GM12891 (cell line): Measurements from ENCODE around the gene FANCD2.
"Not testable (repeated sequence)": the region's sequence is repeated elsewhere in the genome, so short reads cannot be mapped to it uniquely, and the experiment has no call there.

Source experiments
- DNase-seq: peaks from one replicate; pipeline ENCODE4 v3.0.0; 2011; ENCODE audit warnings: low spot score; ENCODE audit not compliant: insufficient read length
- FAIRE-seq: peaks from 2 replicates; lab custom pipeline; 2011; peaks lifted over from hg19 to GRCh38; lab: Jason Lieb, UNC
- PAX5 ChIP-seq: IDR thresholded peaks from 2 replicates; pipeline ENCODE4 v1.6.1; 2011; ENCODE audit warnings: low read length, moderate library complexity, mild to moderate bottlenecking; ENCODE audit not compliant: insufficient read depth, severe bottlenecking
- POLR2A ChIP-seq: IDR thresholded peaks from 2 replicates; pipeline ENCODE4 v1.6.1; 2011; ENCODE audit warnings: low read depth, low read length, control low read depth
- POLR2AphosphoS5 ChIP-seq: IDR thresholded peaks from 2 replicates; pipeline ENCODE4 v1.6.1; 2011; ENCODE audit warnings: low read depth, low read length, control low read depth
- POU2F2 ChIP-seq: IDR thresholded peaks from 2 replicates; pipeline ENCODE4 v1.6.1; 2011; ENCODE audit warnings: low read depth, mild to moderate bottlenecking, control low read depth, low read length, moderate library complexity
- SPI1 ChIP-seq: IDR thresholded peaks from 2 replicates; pipeline ENCODE4 v1.6.1; 2011; ENCODE audit warnings: low read depth, low read length, control low read depth
- TAF1 ChIP-seq: IDR thresholded peaks from 2 replicates; pipeline ENCODE4 v1.6.1; 2011; ENCODE audit warnings: low read depth, low read length, control low read depth

The FANCD2 gene

GRCh38 chr3:10015461-10015904 is 10.8 kb upstream of the FANCD2 start:
- no peak for FAIRE-seq
- TF ChIP-seq SPI1 (no peak), TAF1 (no peak), POU2F2 (no peak), POLR2A (no peak), PAX5 (no peak), POLR2AphosphoS5 (no peak)
- DNase-seq, result no peak

- DNase-seq (no peak), FAIRE-seq (no peak)
- TF ChIP-seq TAF1 (no peak), POLR2AphosphoS5 (no peak), POLR2A (no peak), POU2F2 (no peak)
These were observed 8.5 kb upstream of the FANCD2 start for GRCh38 chr3:10017636-10018292.

DNA sequence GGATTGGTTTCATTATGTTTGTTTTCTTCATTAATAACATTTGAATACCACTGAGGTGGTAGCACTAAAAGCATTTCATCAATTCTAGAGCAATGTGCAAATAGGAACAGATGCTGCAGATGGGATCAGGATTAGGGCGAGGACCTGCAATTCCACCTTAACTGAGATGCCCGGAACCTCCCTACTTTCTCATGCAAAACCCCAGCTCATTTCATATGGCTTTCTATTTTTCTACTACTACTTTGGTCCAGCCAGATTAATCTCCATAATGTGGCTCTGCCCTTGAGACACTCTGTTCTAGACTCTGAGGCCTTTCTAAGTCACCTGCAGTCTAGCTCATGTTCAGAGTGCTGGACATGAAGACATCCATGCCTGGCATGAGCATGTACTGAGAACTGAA is 7.4 kb upstream of the FANCD2 start:
- peak; percentile 68 for FAIRE-seq

GRCh38 chr3:10019326-10019725 is 6.9 kb upstream of the FANCD2 start:
- TF ChIP-seq POLR2AphosphoS5, result no peak
- no peak for TF ChIP-seq PAX5
- no peak for TF ChIP-seq POU2F2
- no peak for TF ChIP-seq TAF1
- TF ChIP-seq POLR2A, result no peak
- TF ChIP-seq SPI1, result no peak
- DNase-seq, result no peak
- FAIRE-seq, result no peak

More for the DNA sequence above, 7.4 kb upstream of the FANCD2 start:
- DNase-seq, result not testable (repeated sequence)

- TF ChIP-seq POU2F2 (no peak), POLR2AphosphoS5 (no peak), TAF1 (no peak), POLR2A (no peak), PAX5 (no peak), SPI1 (no peak)
- no peak for FAIRE-seq
These were observed 4.1 kb upstream of the FANCD2 start for GRCh38 chr3:10021856-10022775.

GRCh38 chr3:10023587-10024310 is 2.5 kb upstream of the FANCD2 start:
- no peak for TF ChIP-seq POLR2A
- TF ChIP-seq PAX5, result no peak
- no peak for FAIRE-seq

More at GRCh38 chr3:10021856-10022775, 4.1 kb upstream of the FANCD2 start:
- no peak for DNase-seq

DNA sequence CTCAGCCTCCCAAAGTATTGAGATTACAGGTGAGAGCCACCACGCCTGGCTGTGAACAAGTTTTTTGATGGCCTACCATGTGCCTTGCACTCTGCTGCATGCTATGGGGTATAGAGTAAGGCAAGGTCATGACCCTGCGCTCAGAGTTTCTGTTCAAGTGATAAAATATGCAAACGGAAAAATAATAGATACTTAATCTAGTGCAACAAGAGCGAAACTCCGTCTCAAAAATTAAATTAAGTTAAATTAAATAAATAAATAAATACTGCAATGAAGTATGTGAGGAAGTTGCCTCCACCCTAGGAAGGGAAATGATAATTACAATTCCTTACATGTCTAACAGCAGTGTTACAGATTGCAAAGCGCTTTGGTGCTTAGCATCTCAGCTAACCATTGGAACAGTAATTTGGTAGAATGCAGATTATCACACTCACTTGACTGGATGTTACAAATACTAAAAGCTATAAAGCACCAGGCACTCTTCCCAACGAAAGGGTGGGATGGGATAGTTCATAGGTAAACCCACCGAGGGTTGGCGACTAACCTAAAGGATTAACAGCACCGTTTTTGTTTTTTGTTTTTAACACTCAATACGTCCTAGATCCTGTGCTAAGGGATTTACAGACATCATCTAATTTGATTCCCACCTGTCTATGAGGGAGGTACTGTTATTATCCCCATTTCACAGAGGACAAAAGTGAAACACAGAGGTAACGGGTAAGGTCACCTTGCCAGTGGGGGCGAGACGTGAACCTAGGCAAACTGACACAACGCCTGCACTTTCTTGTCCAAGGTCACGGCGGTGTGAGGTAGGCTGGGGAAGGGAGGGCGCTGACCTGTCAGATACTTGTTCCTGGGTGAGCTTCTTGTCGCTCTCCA is 793 bp upstream of the FANCD2 start:
- FAIRE-seq (no peak), DNase-seq (no peak)
- TF ChIP-seq SPI1, result no peak

More at GRCh38 chr3:10023587-10024310, 2.5 kb upstream of the FANCD2 start:
- no peak for DNase-seq

- TF ChIP-seq PAX5, result no peak
- no peak for TF ChIP-seq TAF1
- no peak for TF ChIP-seq SPI1
- no peak for TF ChIP-seq POU2F2
- TF ChIP-seq POLR2A, result no peak
- TF ChIP-seq POLR2AphosphoS5, result no peak
- DNase-seq (no peak), FAIRE-seq (no peak)
These were observed 14.8 kb downstream of the FANCD2 start for GRCh38 chr3:10041034-10041433.

DNA sequence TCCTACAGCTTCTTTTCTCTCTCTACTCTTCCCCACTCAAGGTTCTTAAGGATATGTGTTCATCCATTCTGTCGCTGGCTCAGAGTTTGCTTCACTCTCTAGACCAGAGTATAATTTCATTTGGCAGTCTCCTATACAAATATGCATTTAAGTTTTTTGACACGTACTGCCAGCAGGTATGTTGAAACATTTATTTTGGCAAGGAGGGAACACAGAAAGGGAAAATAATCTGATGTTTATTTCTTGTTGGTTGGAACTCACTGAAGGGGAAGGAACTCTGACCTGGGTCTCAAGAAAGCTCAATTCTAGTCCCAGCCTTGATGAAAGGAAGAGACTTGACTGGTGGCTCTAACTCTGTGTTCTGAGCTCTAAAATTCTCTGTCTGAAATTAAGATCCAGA is 21.6 kb downstream of the FANCD2 start:
- FAIRE-seq, result no peak

DNA sequence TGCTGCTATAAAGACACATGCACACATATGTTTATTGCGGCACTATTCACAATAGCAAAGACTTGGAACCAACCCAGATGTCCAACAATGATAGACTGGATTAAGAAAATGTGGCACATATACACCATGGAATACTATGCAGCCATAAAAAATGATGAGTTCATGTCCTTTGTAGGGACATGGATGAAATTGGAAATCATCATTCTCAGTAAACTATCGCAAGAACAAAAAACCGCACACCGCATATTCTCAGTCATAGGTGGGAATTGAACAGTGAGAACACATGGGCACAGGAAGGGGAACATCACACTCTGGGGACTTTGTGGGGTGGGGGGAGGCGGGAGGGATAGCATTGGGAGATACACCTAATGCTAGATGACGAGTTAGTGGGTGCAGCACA is 26.8 kb downstream of the FANCD2 start:
- not testable (repeated sequence) for FAIRE-seq, DNase-seq

More for the DNA sequence above, 21.6 kb downstream of the FANCD2 start:
- no peak for DNase-seq
- TF ChIP-seq SPI1, result no peak
- no peak for TF ChIP-seq POLR2A
- TF ChIP-seq POU2F2, result no peak
- TF ChIP-seq TAF1, result no peak
- no peak for TF ChIP-seq PAX5
- TF ChIP-seq POLR2AphosphoS5, result no peak
